Measurements from ENCODE around the gene IGF2R. TPM values are rescaled to one million over a fixed set of nuclear protein-coding genes. Genes with fewer than 3 reads are reported as not detected.

The IGF2R gene
- total RNA-seq, 5 donors from 2014 or later (not counting 1 experiment from before 2014, with no cell fraction given), result 63.4 to 87.5 (median 70.5) TPM

DNA sequence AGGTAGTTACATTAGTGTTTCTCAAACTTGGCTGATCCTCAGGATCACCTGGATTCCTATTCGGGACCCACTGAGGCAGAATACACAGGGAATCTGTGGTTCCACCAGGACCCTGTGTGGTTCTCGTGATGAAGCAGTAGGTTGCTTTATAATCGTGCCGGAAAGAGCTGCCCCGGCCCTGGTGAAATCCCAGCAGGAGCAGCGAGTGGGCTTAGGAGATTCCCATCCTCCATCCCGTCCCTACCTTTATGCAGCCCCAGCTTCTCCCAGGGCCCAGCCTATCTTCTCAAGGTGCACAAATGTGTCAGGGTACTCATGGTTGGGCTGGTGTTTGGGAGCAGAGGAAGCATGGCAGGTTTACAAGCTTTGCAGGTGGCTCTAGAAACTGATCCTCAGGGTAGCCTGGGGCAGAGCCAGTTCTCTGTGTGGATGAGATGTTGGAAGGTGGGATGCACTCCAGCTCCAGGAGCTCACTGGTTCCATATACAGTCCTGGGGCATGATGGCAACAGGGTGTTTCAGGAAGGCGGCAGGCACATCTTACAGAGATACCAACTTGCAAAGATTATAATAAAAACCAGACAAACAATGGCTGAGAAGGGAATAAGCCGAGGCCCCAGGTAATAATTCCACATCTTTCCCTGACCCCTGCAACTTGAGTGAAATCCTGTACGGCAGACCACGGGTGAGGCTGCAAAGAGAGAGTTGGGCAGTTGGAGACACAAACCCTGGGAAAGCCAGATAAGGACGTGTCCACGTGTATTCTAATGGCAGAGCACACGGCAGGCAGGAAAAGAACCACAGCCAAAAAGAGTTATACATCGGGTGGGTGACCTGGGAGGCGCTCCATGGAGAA is 158.6 kb downstream of the IGF2R start:
- ATAC-seq (replicated peaks in 1 of 4) (no peak), DNase-seq (no peak)
- no peak overlapping the region for H3K4me3 Mint-ChIP-seq
- H3K9me3 ChIP-seq, result no peaks in the 10 kb centered on the region
- no peak overlapping the region for H3K4me3 ChIP-seq (ENCODE audit: control insufficient read depth in 1 of 2, extremely low read depth in 1 of 2, low read length in 1 of 2)
- H3K27me3 Mint-ChIP-seq, result no peaks in the 10 kb centered on the region
- H3K4me1 Mint-ChIP-seq, result no peaks in the 10 kb centered on the region
- H3K27ac Mint-ChIP-seq, result no peak overlapping the region
- H3K4me1 ChIP-seq (ENCODE audit: control insufficient read depth in 1 of 2, extremely low read depth in 1 of 2, insufficient read depth in 2 of 2, low read length in 2 of 2), result no peaks in the 10 kb centered on the region
- H3K27me3 ChIP-seq (replicated peaks in 1 of 2; ENCODE audit: control insufficient read depth in 2 of 2, extremely low read depth in 1 of 2, insufficient read depth in 2 of 2, low read length in 1 of 2), result peaks cover 0 to 7% of the 10 kb centered on the region in 2 experiments
- H3K36me3 ChIP-seq (ENCODE audit: control insufficient read depth in 2 of 2, extremely low read depth in 1 of 2, insufficient read depth in 1 of 2, low read length in 1 of 2), result no peaks in the 10 kb centered on the region
- H3K27ac ChIP-seq (ENCODE audit: low read length), result no peak overlapping the region
- H3K36me3 Mint-ChIP-seq, result no peaks in the 10 kb centered on the region
- ChIA-PET POLR2A (interaction anchor here in 1 of 2 donors (0.5 kb wide), 1 partner anchor 63 kb away, joined by 3 read pairs; no protein-coding TSS in a partner anchor), CTCF (no interaction called here)
- WGBS (ENCODE audit: insufficient coverage), result 95% methylated on average over 8 of the region's 16 CpGs
- no peaks in the 10 kb centered on the region for H3K9me3 Mint-ChIP-seq

DNA sequence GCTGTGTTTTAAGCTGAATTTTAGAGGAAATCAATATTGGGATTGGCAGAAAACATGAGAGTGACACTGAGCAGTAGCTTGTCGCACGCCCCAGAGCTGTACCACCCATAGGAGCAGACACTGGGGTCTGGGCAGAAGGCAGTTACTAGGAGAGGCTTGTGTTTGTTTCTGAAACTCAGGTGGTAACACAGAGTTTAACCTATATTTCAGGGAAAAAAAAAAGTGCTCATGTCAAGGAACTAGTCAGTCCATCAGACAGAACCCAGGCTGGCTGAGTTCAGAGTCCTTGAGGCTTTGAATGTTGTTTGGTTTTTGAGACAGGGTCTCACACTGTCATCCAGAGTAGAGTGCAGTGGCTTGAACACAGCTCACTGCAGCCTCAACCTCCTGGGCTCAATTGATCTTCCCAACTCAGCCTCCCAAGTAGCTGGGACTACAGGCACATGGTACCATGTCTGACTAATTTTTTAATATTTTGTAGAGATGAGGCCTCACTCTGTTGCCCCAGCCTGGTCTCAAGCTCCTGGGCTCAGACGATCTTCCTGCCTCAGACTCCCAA is 159.3 kb downstream of the IGF2R start:
- no peak overlapping the region for H3K4me3 Mint-ChIP-seq
- H3K4me3 ChIP-seq (ENCODE audit: control insufficient read depth in 1 of 2, extremely low read depth in 1 of 2, low read length in 1 of 2), result no peak overlapping the region
- H3K27ac ChIP-seq (ENCODE audit: low read length), result no peak overlapping the region
- ATAC-seq (replicated peaks in 1 of 4) (no peak), DNase-seq (no peak)
- H3K4me1 ChIP-seq (ENCODE audit: control insufficient read depth in 1 of 2, extremely low read depth in 1 of 2, insufficient read depth in 2 of 2, low read length in 2 of 2), result no peaks in the 10 kb centered on the region
- H3K27me3 Mint-ChIP-seq, result no peaks in the 10 kb centered on the region
- POLR2A ChIA-PET, result interaction anchor here in 1 of 2 donors (0.7 kb wide), 1 partner anchor 13 kb away, joined by 8 read pairs; no protein-coding TSS in a partner anchor
- CTCF ChIA-PET, result no interaction called here
- H3K36me3 Mint-ChIP-seq, result no peaks in the 10 kb centered on the region
- H3K9me3 Mint-ChIP-seq, result no peaks in the 10 kb centered on the region
- no peaks in the 10 kb centered on the region for H3K9me3 ChIP-seq
- peaks cover 0 to 7% of the 10 kb centered on the region in 2 experiments for H3K27me3 ChIP-seq (replicated peaks in 1 of 2; ENCODE audit: control insufficient read depth in 2 of 2, extremely low read depth in 1 of 2, insufficient read depth in 2 of 2, low read length in 1 of 2)
- H3K36me3 ChIP-seq (ENCODE audit: control insufficient read depth in 2 of 2, extremely low read depth in 1 of 2, insufficient read depth in 1 of 2, low read length in 1 of 2), result no peaks in the 10 kb centered on the region
- no peak overlapping the region for H3K27ac Mint-ChIP-seq
- WGBS (ENCODE audit: insufficient coverage), result 100% methylated on average over 1 of the region's 3 CpGs
- H3K4me1 Mint-ChIP-seq, result no peaks in the 10 kb centered on the region

DNA sequence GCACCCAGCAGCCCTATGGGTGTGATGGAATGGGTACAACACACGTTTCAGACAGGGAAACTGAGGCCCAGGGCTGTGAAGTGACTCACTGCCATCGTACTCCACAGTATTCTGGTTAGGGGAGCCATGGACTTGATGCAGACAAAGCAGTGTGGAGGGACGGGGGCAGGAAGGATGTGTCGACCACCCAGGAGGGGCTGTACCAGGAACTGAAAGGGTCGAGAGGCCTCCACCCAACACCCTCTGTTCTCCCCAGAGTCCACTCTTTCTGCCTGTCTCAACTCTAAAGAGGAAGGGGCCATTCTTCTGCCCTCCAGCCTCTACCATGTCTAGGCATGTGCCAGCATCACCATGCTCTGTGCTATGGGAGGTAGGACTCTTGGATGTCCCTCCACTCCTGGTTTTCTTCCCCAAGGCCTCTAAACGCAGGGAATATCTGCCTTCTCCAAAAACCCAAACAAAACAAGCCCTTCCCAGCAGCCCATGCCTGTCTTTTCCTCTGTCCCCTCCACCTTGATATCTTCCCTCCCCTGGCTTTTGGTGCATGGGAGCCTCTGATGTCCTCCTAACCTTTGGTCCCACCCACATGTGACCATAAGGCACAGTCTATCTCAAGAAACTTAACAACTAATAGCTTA is 160.1 kb downstream of the IGF2R start:
- 100% methylated on average over 1 of the region's 6 CpGs for WGBS (ENCODE audit: insufficient coverage)
- H3K4me3 ChIP-seq (ENCODE audit: control insufficient read depth in 1 of 2, extremely low read depth in 1 of 2, low read length in 1 of 2), result no peak overlapping the region
- H3K27ac ChIP-seq (ENCODE audit: low read length), result no peak overlapping the region
- no peaks in the 10 kb centered on the region for H3K4me1 ChIP-seq (ENCODE audit: control insufficient read depth in 1 of 2, extremely low read depth in 1 of 2, insufficient read depth in 2 of 2, low read length in 2 of 2)
- Mint-ChIP-seq H3K36me3 (no peaks in the 10 kb centered on the region), H3K9me3 (no peaks in the 10 kb centered on the region), H3K4me1 (no peaks in the 10 kb centered on the region), H3K27me3 (no peaks in the 10 kb centered on the region), H3K4me3 (no peak overlapping the region), H3K27ac (no peak overlapping the region)
- ATAC-seq (replicated peaks in 1 of 4) (no peak), DNase-seq (no peak)
- no peaks in the 10 kb centered on the region for H3K36me3 ChIP-seq (ENCODE audit: control insufficient read depth in 2 of 2, extremely low read depth in 1 of 2, insufficient read depth in 1 of 2, low read length in 1 of 2)
- H3K9me3 ChIP-seq, result no peaks in the 10 kb centered on the region
- ChIA-PET CTCF (interaction anchor here in 1 of 2 donors (0.7 kb wide), 1 partner anchor 44 kb away, joined by 3 read pairs; no protein-coding TSS in a partner anchor), POLR2A (interaction anchor here in 1 of 2 donors (0.6 to 0.7 kb wide), 2 partner anchors 13 to 300 kb away, joined by 5 to 8 read pairs; no protein-coding TSS in a partner anchor)
- peaks cover 0 to 7% of the 10 kb centered on the region in 2 experiments for H3K27me3 ChIP-seq (replicated peaks in 1 of 2; ENCODE audit: control insufficient read depth in 2 of 2, extremely low read depth in 1 of 2, insufficient read depth in 2 of 2, low read length in 1 of 2)

DNA sequence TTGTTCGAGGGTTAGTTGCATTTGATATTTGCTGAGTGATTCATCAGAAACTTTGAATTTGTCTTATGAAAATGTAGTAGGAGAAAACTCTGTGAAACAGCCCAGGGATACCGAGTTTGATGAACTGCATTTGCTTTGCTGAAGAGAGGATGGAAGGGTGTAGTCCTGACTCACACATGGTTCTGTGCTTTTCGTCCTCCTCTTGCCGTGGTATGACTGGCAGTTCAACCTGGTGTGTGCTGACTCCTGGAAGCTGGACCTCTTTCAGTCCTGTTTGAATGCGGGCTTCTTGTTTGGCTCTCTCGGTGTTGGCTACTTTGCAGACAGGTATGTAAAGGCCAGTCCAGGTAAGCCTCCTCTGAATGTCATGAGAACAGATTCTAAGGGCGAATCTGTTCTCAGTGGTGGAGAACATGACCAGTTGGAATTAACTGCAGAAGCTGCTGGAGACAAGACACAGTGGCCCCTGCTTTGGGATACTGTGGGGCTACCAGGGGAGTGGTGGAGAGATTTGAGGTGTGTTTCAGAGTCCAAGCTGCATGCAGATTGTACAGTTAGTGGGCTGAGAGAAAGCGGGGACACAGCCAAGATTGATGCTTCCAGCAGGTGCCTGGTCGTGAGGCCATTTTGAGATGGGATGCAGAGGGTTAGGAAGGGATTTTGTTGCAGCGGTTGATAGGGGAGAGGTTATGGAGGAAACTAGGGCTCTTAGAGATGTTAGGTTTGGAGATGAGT is 161.2 kb downstream of the IGF2R start:
- no peaks in the 10 kb centered on the region for H3K27me3 Mint-ChIP-seq
- H3K4me1 ChIP-seq (ENCODE audit: control insufficient read depth in 1 of 2, extremely low read depth in 1 of 2, insufficient read depth in 2 of 2, low read length in 2 of 2), result no peaks in the 10 kb centered on the region
- peaks cover 0 to 2% of the 10 kb centered on the region in 2 experiments for H3K27me3 ChIP-seq (replicated peaks in 1 of 2; ENCODE audit: control insufficient read depth in 2 of 2, extremely low read depth in 1 of 2, insufficient read depth in 2 of 2, low read length in 1 of 2)
- H3K4me1 Mint-ChIP-seq, result no peaks in the 10 kb centered on the region
- H3K36me3 Mint-ChIP-seq, result no peaks in the 10 kb centered on the region
- ChIA-PET CTCF (interaction anchor here in 1 of 2 donors (0.7 kb wide), 1 partner anchor 45 kb away, joined by 3 read pairs; no protein-coding TSS in a partner anchor), POLR2A (no interaction called here)
- no peak overlapping the region for H3K27ac Mint-ChIP-seq
- no peak overlapping the region for H3K27ac ChIP-seq (ENCODE audit: low read length)
- ATAC-seq (replicated peaks in 1 of 4), result no peak
- H3K36me3 ChIP-seq (ENCODE audit: control insufficient read depth in 2 of 2, extremely low read depth in 1 of 2, insufficient read depth in 1 of 2, low read length in 1 of 2), result no peaks in the 10 kb centered on the region
- H3K4me3 ChIP-seq (ENCODE audit: control insufficient read depth in 1 of 2, extremely low read depth in 1 of 2, low read length in 1 of 2), result no peak overlapping the region
- H3K9me3 Mint-ChIP-seq, result no peaks in the 10 kb centered on the region
- DNase-seq, result no peak
- WGBS (ENCODE audit: insufficient coverage), result 89% methylated on average over 10 of the region's 10 CpGs
- H3K9me3 ChIP-seq, result no peaks in the 10 kb centered on the region
- no peak overlapping the region for H3K4me3 Mint-ChIP-seq

DNA sequence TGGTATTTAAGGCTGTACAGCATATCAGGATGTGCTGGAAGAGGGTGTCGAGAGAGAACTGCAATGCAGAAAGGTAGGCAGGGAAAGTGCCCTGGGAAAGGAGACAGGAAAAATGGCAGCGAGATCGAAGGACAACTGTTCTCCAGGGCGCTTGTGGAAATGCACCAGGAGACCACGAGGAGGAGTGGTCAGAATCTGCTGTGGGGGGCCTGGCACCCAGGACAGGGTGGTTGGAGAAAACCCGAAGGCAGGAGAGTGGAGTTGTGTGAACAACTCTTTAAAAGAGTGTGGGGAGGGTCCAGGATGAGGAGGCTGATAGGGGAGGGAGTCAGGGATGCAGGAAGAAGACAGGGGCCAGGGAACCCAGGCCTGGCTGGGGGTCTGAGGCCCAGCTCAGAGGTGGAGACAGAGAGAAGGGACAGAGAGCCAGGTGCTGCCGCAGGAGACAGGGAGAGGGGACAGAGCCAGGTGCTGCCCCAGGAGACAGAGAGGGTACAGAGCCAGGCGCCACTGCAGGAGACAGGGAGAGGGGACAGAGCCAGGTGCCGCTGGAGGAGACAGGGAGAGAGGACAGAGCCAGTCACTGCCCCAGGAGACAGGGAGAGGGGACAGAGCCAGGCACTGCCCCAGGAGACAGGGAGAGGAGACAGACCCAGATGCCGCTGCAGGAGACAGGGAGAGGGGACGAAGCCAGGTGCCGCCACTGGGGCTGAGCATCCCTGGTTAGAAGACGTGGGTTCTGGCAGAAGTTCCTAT is 162.0 kb downstream of the IGF2R start:
- Histone ChIP-seq H3K9me3 (no peaks in the 10 kb centered on the region), H3K4me1 (ENCODE audit: control insufficient read depth in 1 of 2, extremely low read depth in 1 of 2, insufficient read depth in 2 of 2, low read length in 2 of 2) (no peaks in the 10 kb centered on the region), H3K27ac (ENCODE audit: low read length) (no peak overlapping the region), H3K27me3 (replicated peaks in 1 of 2; ENCODE audit: control insufficient read depth in 2 of 2, extremely low read depth in 1 of 2, insufficient read depth in 2 of 2, low read length in 1 of 2) (peaks cover 0 to 2% of the 10 kb centered on the region in 2 experiments), H3K4me3 (ENCODE audit: control insufficient read depth in 1 of 2, extremely low read depth in 1 of 2, low read length in 1 of 2) (no peak overlapping the region), H3K36me3 (ENCODE audit: control insufficient read depth in 2 of 2, extremely low read depth in 1 of 2, insufficient read depth in 1 of 2, low read length in 1 of 2) (no peaks in the 10 kb centered on the region)
- ATAC-seq (replicated peaks in 1 of 4) (no peak), DNase-seq (no peak)
- Mint-ChIP-seq H3K4me1 (no peaks in the 10 kb centered on the region), H3K4me3 (no peak overlapping the region), H3K27me3 (no peaks in the 10 kb centered on the region), H3K9me3 (no peaks in the 10 kb centered on the region), H3K36me3 (no peaks in the 10 kb centered on the region), H3K27ac (no peak overlapping the region)
- CTCF ChIA-PET, result no interaction called here
- WGBS (ENCODE audit: insufficient coverage), result 90% methylated on average over 13 of the region's 13 CpGs
- POLR2A ChIA-PET, result no interaction called here

All from T-cell (primary cell).